Tibial artery (tissue), 4 donors: Measurements from ENCODE around the gene VAMP5.
"Not testable (repeated sequence)": the region's sequence is repeated elsewhere in the genome, so short reads cannot be mapped to it uniquely, and the experiment has no call there.

Experiments
- DNase-seq, 2 donors: peaks; one replicate each; pipeline ENCODE4 v3.0.0-alpha.2; 2019
- H3K27ac ChIP-seq, 2 donors: fragments of 200-600 bp; sonication (generic) in 1 of 2; 1 replicate in 1 of 2; 2 replicates in 1 of 2; pipeline ENCODE4 v1.5.1; 2018 to 2019; ENCODE audit warnings: mild to moderate bottlenecking in 1 of 2
- H3K27me3 ChIP-seq, 2 donors: fragments of 200-600 bp; sonication (generic) in 1 of 2; one replicate each; pipeline versions ENCODE4 v1.5.1 to v1.6.0; 2016 to 2019
- H3K36me3 ChIP-seq, 3 donors: fragments of 200-600 bp; sonication (generic) in 2 of 3; one replicate each; pipeline ENCODE4 v1.5.1; 2016 to 2019; ENCODE audit warnings: mild to moderate bottlenecking in 2 of 3
- H3K4me1 ChIP-seq, 4 donors: fragments of 200-600 bp; sonication (generic) in 2 of 4; 1 replicate in 3 of 4; 2 replicates in 1 of 4; pipeline ENCODE4 v1.5.1; 2016 to 2019
- H3K4me3 ChIP-seq, 2 donors: fragments of 200-600 bp; sonication (generic) in 1 of 2; 1 replicate in 1 of 2; 2 replicates in 1 of 2; pipeline ENCODE4 v1.5.1; 2018 to 2019; ENCODE audit warnings: mild to moderate bottlenecking in 2 of 2
- H3K9me3 ChIP-seq, 3 donors: fragments of 200-600 bp; sonication (generic) in 1 of 3; one replicate each; pipeline ENCODE4 v1.5.1; 2016 to 2019
- intact Hi-C: fragments of 100-400 bp; cut with DNase I; formaldehyde crosslinking; loops from one replicate; pipeline ENCODE4 v1.15.0; 2023; ENCODE audit warnings: low total_unique reads
- TF ChIP-seq, protein P1 (sequence below), 2 experiments: fragments of 200-600 bp in 1 of 2; fragments of 450-650 bp in 1 of 2; IDR thresholded peaks; one replicate each; pipeline ENCODE4 v1.5.1; 2017 to 2019; ENCODE audit warnings: antibody characterized with exemption in 2 of 2, mild to moderate bottlenecking in 1 of 2, moderate library complexity in 1 of 2

VAMP5 gene

DNA sequence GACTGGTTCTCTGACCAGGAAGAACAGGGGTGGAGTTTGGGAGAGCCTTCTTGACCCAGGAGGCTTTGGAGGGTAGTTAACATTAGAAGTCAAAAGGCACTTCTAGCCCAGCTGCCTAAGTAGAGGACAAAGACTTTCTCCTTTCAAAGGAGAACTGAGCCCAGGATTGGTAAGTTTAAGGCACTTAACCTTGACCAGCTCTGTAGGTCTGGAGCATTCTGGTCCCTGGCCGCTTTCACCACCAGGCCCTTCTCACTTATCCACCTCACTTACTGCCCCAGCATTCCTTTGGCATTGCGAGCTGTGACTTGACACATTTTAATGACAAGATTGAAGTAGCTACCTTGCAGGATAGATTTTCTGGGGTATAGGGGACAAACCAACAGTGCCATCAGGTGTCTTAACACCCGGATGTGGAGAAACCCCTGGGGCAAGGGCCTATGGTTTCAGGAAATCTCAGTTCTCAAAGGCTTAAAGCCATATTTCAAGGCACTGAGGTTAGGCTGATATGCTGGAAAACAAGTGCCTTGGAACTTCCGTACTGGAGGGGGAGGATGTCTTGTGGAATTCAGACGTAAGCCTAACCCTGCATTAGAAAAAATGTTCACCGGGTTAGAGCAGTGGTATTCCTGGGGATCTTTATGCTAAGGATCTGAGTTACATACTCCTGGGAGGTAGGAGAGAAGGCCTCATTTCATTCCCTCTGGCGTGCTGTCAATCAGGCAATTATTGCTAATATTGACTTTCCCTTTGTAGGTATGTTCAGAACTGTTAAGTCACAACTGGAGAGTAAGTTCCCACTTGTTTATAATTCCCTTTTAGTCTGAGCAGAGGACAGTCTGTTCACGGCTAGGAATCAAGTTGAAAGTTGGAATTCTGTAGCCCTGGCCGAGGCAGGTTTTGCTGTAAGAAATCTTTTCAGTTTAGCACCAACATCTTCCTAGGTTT lies 23.3 kb downstream of the VAMP5 start:
- Histone ChIP-seq H3K27ac (peak overlapping the region; percentile 20 to 82), H3K4me3 (no peak overlapping the region), H3K4me1 (peaks cover 8 to 80% (median 59%) of the 10 kb centered on the region in 4 donors), H3K36me3 (peaks cover 6 to 35% (median 17%) of the 10 kb centered on the region in 3 donors), H3K9me3 (no peaks in the 10 kb centered on the region), H3K27me3 (no peaks in the 10 kb centered on the region)
- DNase-seq, result no peak
- TF ChIP-seq, protein P1, sequence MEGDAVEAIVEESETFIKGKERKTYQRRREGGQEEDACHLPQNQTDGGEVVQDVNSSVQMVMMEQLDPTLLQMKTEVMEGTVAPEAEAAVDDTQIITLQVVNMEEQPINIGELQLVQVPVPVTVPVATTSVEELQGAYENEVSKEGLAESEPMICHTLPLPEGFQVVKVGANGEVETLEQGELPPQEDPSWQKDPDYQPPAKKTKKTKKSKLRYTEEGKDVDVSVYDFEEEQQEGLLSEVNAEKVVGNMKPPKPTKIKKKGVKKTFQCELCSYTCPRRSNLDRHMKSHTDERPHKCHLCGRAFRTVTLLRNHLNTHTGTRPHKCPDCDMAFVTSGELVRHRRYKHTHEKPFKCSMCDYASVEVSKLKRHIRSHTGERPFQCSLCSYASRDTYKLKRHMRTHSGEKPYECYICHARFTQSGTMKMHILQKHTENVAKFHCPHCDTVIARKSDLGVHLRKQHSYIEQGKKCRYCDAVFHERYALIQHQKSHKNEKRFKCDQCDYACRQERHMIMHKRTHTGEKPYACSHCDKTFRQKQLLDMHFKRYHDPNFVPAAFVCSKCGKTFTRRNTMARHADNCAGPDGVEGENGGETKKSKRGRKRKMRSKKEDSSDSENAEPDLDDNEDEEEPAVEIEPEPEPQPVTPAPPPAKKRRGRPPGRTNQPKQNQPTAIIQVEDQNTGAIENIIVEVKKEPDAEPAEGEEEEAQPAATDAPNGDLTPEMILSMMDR (IDR thresholded peaks at IDR 0.05), result no peak
- intact Hi-C loops, result no loop called here

DNA sequence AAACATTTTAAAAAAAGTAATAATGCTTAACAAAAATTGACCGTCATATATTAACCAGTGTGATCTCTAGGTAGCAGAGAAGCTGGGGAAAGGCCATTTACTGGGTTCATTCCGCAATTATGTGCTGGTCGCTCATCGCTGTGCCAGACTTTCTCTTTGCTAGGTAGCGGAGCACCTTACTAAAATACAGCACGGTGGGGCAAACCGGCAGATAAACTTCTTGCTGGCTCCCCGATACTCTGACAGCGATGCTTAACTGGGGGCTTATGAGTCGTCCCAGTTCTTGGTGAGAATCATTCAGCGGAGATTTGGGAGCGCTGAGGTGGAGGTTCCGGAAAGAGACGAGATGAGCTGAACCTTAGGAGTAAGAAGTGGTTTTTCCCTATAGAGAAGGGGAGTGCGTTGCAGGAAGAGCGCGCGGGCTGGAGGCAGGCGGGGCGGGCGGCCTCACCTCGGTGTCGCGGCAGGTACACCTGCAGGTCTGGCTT lies 27.0 kb downstream of the VAMP5 start:
- intact Hi-C loops, result no loop called here
- H3K36me3 ChIP-seq, result peaks cover 6 to 35% (median 17%) of the 10 kb centered on the region in 3 donors
- H3K9me3 ChIP-seq, result no peaks in the 10 kb centered on the region
- TF ChIP-seq, protein P1 (IDR thresholded peaks at IDR 0.05), result no peak
- peak overlapping the region; percentile 84 to 86 for H3K27ac ChIP-seq
- DNase-seq, result no peak
- H3K27me3 ChIP-seq, result no peaks in the 10 kb centered on the region
- H3K4me3 ChIP-seq, result peak overlapping the region; percentile 92 to 94
- peaks cover 0 to 57% (median 31%) of the 10 kb centered on the region in 4 donors for H3K4me1 ChIP-seq

DNA sequence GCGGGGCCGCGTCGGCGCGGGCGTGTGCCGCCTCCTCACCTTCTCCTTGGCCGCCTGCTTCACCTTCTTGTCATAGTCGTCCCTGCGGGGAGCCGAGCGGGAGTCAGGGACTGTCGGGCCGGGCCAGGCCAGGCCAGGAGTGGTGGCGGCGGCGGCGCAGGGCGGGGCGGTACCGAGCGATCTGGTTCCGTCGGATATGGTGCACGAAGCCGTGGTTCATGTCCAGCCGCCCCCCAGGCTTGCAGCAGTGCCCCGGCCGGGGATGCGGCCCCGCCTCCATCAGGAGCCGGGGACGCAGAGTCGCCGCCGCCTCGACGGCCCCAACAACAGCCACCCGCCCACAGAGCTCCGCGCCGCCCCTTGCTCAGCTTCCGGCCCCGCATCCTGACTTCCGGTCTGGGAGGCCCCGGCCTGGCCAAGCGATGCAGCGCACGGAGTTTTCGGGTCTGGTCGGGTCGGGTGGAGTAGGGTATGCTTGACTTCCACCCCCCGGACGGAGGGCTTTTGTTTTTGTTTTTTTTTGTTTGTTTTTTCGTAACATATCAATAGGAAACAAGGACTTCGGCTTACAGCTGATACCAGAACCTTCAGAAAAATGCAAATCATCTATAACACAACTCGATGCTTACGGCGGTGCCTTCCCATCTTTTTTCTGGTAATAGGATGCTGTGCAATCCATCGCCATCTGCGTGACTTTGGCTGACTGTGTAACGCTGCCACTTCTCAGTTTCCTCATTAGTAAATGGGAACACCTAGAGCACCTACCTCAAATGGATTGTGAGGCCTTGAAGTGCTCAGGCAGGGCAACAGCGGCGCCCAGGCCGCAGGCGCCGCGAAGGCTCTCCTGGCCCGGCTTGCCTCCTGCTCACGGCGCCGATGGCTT lies 27.7 kb downstream of the VAMP5 start, which contains the start of gene C2orf68:
C2orf68 (minus strand) TSS at position 362 of the 883 bp plus-strand sequence; CDS start at position 280, 82 bp downstream.
- intact Hi-C loops, result no loop called here
- TF ChIP-seq, protein P1 (IDR thresholded peaks at IDR 0.05), result no peak

DNA sequence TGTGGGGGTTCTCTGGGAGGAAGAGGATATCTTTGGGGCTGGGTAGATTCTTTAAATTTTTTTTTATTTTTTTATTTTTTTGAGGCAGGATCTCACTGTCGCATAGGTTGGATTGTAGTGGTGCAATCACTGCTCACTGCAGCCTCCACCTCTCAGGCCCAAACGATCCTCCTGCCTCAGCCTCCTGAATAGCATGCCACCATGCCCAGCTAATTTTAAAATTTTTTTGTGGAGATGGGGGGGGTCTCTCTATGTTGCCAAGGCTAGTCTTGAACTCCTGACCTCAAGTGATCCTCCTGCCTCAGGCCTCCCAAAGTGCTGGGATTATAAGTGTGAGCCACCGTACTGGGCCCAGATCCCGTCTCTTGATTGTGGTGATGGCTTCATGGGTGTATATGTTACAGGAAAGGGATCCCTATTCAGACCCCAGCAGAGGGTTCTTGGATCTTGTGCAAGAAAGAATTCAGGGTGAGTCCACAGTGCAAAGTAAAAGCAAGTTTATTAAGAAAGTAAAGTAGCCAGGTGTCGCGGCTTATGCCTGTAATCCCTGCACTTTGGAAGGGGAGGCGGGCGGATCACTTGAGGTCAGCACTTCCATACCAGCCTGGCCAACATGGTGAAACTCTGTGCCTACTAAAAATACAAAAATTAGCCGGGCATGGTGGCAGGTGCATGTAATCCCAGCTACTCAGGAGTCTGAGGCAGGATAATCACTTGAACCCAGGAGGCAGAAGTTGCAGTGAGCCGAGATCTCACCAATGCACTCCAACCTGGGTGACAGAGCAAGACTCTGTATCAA lies 29.7 kb downstream of the VAMP5 start:
- Histone ChIP-seq H3K4me1 (peaks cover 0 to 59% (median 34%) of the 10 kb centered on the region in 4 donors), H3K4me3 (no peak overlapping the region), H3K36me3 (peaks cover 5 to 17% (median 5%) of the 10 kb centered on the region in 3 donors), H3K9me3 (no peaks in the 10 kb centered on the region), H3K27ac (no peak overlapping the region), H3K27me3 (no peaks in the 10 kb centered on the region)
- intact Hi-C loops, result no loop called here
- TF ChIP-seq, protein P1 (IDR thresholded peaks at IDR 0.05), result no peak
- no peak for DNase-seq

More for the DNA sequence above, 27.7 kb downstream of the VAMP5 start, which contains the start of gene C2orf68:
- peak; percentile 88 to 94 for DNase-seq
- Histone ChIP-seq H3K36me3 (peaks cover 6 to 31% (median 17%) of the 10 kb centered on the region in 3 donors), H3K27ac (peak within 1 kb of the TSS; percentile 84 to 86), H3K4me1 (peaks cover 0 to 54% (median 30%) of the 10 kb centered on the region in 4 donors), H3K9me3 (no peaks in the 10 kb centered on the region), H3K27me3 (no peaks in the 10 kb centered on the region), H3K4me3 (peak within 1 kb of the TSS; percentile 92 to 94)

DNA sequence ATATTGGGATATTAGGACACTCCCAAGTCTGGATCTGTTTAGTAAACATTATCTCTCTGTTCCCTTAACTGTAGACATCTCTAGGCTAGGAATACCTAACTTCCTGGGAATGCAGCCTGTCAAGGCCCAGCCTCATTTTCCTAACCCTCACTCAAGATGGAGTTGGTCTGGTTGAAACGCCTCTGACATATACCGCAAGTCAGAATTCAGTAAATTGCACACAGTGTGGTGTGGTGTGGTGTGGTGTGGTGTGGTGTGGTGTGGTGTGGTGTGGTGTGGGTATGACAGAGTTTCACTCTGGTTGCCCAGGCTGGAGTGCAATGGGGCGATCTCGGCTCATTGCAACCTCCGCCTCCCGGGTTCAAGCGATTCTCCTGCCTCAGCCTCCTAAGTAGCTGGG lies 30.5 kb downstream of the VAMP5 start:
- DNase-seq, H3K27me3 ChIP-seq, H3K27ac ChIP-seq, intact Hi-C loops, H3K4me3 ChIP-seq, H3K9me3 ChIP-seq: not testable (repeated sequence)
- peaks cover 0 to 52% (median 29%) of the 10 kb centered on the region in 4 donors for H3K4me1 ChIP-seq
- peaks cover 0 to 17% (median 11%) of the 10 kb centered on the region in 3 donors for H3K36me3 ChIP-seq
